Stimulated activated CD8-positive, alpha-beta memory T cell treated with anti-CD3 and anti-CD28 coated beads, Interleukin-7, amount 100 ng/mL, for 4 hours (primary cell): ENCODE data around the gene NECAB2.

Source experiments
- DNase-seq, 2 donors: peaks; one replicate each; pipeline ENCODE4 v3.0.0-alpha.2; 2020; ENCODE audit warnings: low read depth in 2 of 2

The NECAB2 gene

DNA sequence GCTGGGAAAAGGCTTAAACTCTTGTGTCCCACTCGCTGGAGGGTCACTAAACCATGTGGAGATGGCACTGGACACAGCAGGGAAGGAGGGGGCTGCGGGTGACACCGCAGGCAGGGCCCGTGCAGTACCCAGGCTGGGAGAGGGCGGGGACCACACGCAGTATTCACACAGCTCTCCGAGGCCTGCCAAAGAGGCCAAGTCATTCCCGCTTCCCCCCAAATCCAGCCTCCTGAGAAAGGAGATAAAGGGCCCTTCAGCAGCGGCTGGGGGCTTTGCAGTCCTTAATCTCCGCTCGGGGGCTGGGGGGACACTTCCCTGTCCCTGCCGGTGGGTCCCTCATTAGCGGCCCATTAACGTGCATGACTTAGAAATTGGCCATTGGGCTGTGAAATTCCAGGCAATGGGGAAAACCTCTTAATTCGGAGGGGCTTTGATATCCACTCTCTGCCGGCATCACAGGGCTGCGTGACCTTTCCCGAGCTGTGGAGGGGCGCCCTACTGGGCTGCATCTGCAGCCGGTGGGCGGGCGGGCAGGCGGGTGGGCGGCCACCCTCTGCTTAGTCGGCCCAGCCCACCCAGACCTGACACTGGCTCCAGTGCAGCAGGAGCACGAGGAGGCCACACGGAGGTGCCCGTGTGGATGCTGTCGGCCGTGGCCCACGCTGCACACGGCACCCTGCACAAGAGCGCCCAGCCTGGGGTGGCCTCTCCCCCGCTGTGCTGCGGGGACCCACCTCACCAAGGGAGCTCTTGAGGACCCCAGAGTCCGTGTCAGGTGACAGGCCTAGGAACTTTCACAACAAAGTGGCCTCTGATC is 77.2 kb downstream of the NECAB2 start:
- no peak for DNase-seq

- no peak for DNase-seq
Observed at GRCh38 chr16:84045818-84046470, 77.9 kb downstream of the NECAB2 start.

DNA sequence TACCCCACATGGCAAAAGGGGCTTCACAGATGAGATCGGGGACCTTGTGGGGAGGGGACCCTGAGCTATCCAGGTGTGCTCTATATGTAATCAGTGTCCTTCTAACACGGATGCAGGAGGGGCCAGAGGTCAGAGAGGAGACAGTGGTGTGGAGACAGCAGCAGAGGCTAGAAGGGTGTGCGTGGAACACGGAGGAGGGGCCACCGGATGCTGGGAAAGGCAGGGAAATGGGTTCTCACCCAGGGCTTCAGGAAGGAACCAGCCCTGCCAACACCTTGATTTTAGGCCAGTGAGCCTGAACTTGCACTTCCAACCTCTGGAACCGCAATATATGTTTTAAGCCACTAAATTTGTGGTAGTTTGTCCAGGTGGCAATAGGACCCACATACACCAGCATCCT is 79.2 kb downstream of the NECAB2 start:
- DNase-seq, result no peak

GRCh38 chr16:84047626-84048025 is 79.6 kb downstream of the NECAB2 start:
- DNase-seq, result no peak

DNA sequence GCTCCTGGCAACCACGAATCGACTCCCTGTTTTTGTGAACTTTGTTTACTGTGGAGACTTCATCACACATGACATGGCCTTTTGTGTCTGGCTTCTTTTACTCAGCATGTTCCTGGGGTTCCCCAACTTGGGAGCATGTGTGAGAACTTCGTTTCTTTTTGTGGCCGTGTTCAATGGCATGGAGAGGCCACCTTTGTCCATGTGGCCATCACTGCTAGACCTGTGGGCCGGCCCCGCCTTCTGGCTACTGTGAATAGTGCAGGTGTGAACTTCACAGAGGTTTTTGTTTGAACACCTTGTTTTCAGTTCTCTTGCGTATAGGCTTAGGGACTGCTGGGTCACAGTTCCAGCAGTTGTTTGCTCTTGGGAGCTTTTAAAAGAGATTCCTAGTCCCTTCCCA is 80.2 kb downstream of the NECAB2 start:
- no peak for DNase-seq

- DNase-seq, result no peak
Observed at GRCh38 chr16:84048871-84049270, 80.8 kb downstream of the NECAB2 start.

- no peak for DNase-seq
Observed at GRCh38 chr16:84049403-84050060, 81.5 kb downstream of the NECAB2 start.

DNA sequence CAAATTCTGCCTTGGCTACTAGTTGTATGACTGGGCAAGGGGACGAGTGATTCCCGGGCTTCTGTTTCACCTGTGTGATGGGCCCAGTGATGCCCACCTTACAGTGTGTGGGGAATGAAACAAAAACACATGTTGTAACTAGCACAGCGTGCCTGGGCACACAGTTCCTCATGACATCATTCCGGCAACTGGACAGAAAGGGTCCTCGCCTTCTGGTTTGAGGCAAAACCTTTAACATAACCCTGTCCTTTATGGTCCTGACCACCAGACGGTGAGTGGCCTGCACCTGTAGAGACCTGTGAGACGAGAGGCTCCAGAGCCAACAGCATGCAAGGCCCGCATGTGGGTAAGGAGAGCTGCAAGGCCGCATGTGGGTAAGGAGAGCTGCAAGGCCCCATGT is 82.3 kb downstream of the NECAB2 start:
- no peak for DNase-seq

- no peak for DNase-seq
Observed at GRCh38 chr16:84052071-84052622, 84.1 kb downstream of the NECAB2 start.
